HepG2 (cell line): ENCODE results near the gene FANK1. TPM values are rescaled to one million over a fixed set of nuclear protein-coding genes. Genes with fewer than 3 reads are reported as not detected.

ENCODE experiments used
- ATAC-seq: fragments of 200-7000 bp; cut with Tn5 transposase; 3 replicates; pipeline ENCODE4 v1.9.1; 2020; ENCODE audit warnings: mild to moderate bottlenecking, moderate library complexity
- BruUV-seq: library from RNA; stranded (reverse); fragments of 400-500 nt; replicated peaks from 2 replicates; lab custom pipeline; 2021; lab: Mats Ljungman, UMichigan
- CTCF ChIA-PET: fragments of 300-600 bp; formaldehyde crosslinking; extraction: SDS; loops from one replicate; lab custom pipeline; 2021; ENCODE audit warnings: low total read pairs, inconsistent platforms, low intra/inter-chr PET ratio; lab: Yijun Ruan, JAX
- POLR2A ChIA-PET: fragments of 350-600 bp; sonication (Branson Sonifier 250); formaldehyde crosslinking; loops from one replicate; lab custom pipeline; 2020; ENCODE audit warnings: antibody characterized with exemption, inconsistent platforms; lab: Yijun Ruan, JAX
- DNase-seq: peaks from one replicate; pipeline ENCODE4 v3.0.0-alpha.2; 2015; ENCODE audit warnings: low spot score
- FAIRE-seq: peaks from 3 replicates; lab custom pipeline; 2011; peaks lifted over from hg19 to GRCh38; lab: Jason Lieb, UNC
- H2AFZ ChIP-seq: one replicate; pipeline ENCODE4 v1.6.1; 2011; ENCODE audit warnings: low read length, inconsistent platforms
- H3K27ac ChIP-seq: fragments of 300-600 bp; 3 replicates; pipeline ENCODE4 v1.8.0; 2011; ENCODE audit warnings: mixed run types, mild to moderate bottlenecking, mixed read lengths, low read length, inconsistent platforms; ENCODE audit not compliant: insufficient read depth; ENCODE audit errors: extremely low read length
- H3K27me3 ChIP-seq, 2 experiments: fragments of 200-600 bp in 1 of 2; 2 replicates in 1 of 2; 3 replicates in 1 of 2; pipeline versions ENCODE4 v1.6.0 to v1.8.0; 2011; ENCODE audit warnings: low read length in 2 of 2, mild to moderate bottlenecking in 2 of 2, moderate library complexity in 2 of 2, inconsistent platforms in 1 of 2; ENCODE audit not compliant: insufficient read depth in 2 of 2, control insufficient read depth in 1 of 2
- H3K36me3 ChIP-seq, 2 experiments: fragments of 200-600 bp in 1 of 2; replicated peaks in 1 of 2; 2 replicates in 1 of 2; 3 replicates in 1 of 2; pipeline versions ENCODE4 v1.5.1 to v1.8.0; 2011; ENCODE audit warnings: low read length in 2 of 2, inconsistent platforms in 1 of 2; ENCODE audit not compliant: insufficient read depth in 2 of 2, control insufficient read depth in 1 of 2
- H3K4me1 ChIP-seq: 2 replicates; pipeline ENCODE4 v1.5.1; 2012; ENCODE audit warnings: low read length, inconsistent platforms; ENCODE audit not compliant: insufficient read depth
- H3K4me2 ChIP-seq: 2 replicates; pipeline ENCODE4 v1.6.0; 2011; ENCODE audit warnings: low read depth, low read length, inconsistent platforms
- H3K4me3 ChIP-seq, 3 experiments: fragments of 200-600 bp in 1 of 3; sonication (generic), shearing (Covaris generic) in 1 of 3; replicated peaks in 1 of 3; 2 replicates each; pipeline ENCODE4 v1.5.1; 2011 to 2016; ENCODE audit warnings: low read length in 3 of 3, inconsistent platforms in 2 of 3, low read depth in 2 of 3, mild to moderate bottlenecking in 2 of 3, control low read depth in 1 of 3, mixed read lengths in 1 of 3; ENCODE audit not compliant: insufficient read depth in 1 of 3
- H3K79me2 ChIP-seq: one replicate; pipeline ENCODE4 v1.6.1; 2011; ENCODE audit warnings: low read length, inconsistent platforms; ENCODE audit not compliant: insufficient read depth
- H3K9ac ChIP-seq: 2 replicates; pipeline ENCODE4 v1.6.0; 2011; ENCODE audit warnings: mild to moderate bottlenecking, low read depth, low read length, inconsistent platforms; ENCODE audit not compliant: insufficient read depth
- H3K9me3 ChIP-seq: 2 replicates; pipeline ENCODE4 v1.5.1; 2012; ENCODE audit warnings: mild to moderate bottlenecking, low read length
- H4K20me1 ChIP-seq: 2 replicates; pipeline ENCODE4 v1.6.0; 2011; ENCODE audit warnings: inconsistent platforms, mild to moderate bottlenecking, low read length, moderate library complexity; ENCODE audit not compliant: insufficient read depth
- AGO2 ChIP-seq: fragments of 200-400 bp; formaldehyde crosslinking; optimal IDR thresholded peaks from 2 replicates; pipeline ENCODE3; 2017; ENCODE audit warnings: mild to moderate bottlenecking, low read depth, low read length, moderate library complexity
- ATF1 ChIP-seq: IDR thresholded peaks from 2 replicates; pipeline ENCODE4 v1.6.1; 2016; ENCODE audit warnings: mild to moderate bottlenecking, control low read depth
- GABPA ChIP-seq, 2 experiments: IDR thresholded peaks; 2 replicates each; pipeline ENCODE4 v1.6.1; 2011 to 2016; ENCODE audit warnings: low read depth in 2 of 2, low read length in 1 of 2, missing biosample characterization in 1 of 2, missing genetic modification characterization in 1 of 2
- MIXL1 ChIP-seq: IDR thresholded peaks from 2 replicates; pipeline ENCODE4 v1.6.1; 2016
- NONO ChIP-seq, 2 experiments: fragments of 450-650 bp in 1 of 2; sonication (generic) in 1 of 2; formaldehyde crosslinking in 1 of 2; IDR thresholded peaks in 1 of 2; conservative IDR thresholded peaks in 1 of 2; 2 replicates each; pipeline versions ENCODE4 v1.6.1 to v1.8.0; 2017 to 2022; ENCODE audit warnings: mild to moderate bottlenecking in 1 of 2, missing genetic modification reagents in 1 of 2, moderate library complexity in 1 of 2
- ONECUT2 ChIP-seq: sonication (generic); formaldehyde crosslinking; IDR thresholded peaks from 2 replicates; pipeline ENCODE4 v1.4.0; 2020; ENCODE audit warnings: missing genetic modification reagents
- TAF1 ChIP-seq: sonication (generic); formaldehyde crosslinking; IDR thresholded peaks from 2 replicates; pipeline ENCODE4 v1.4.0; 2020; ENCODE audit warnings: missing genetic modification reagents
- ZBTB39 ChIP-seq: sonication (generic); formaldehyde crosslinking; IDR thresholded peaks from 2 replicates; pipeline ENCODE4 v1.5.0; 2020; ENCODE audit warnings: missing genetic modification reagents
- ZNF576 ChIP-seq: sonication (generic); formaldehyde crosslinking; IDR thresholded peaks from 2 replicates; pipeline ENCODE4 v1.4.0; 2020; ENCODE audit warnings: mild to moderate bottlenecking, missing genetic modification reagents
- ZNF879 ChIP-seq: sonication (generic); formaldehyde crosslinking; IDR thresholded peaks from 2 replicates; pipeline ENCODE4 v1.8.1; 2023; ENCODE audit warnings: missing genetic modification reagents
- WGBS: methylation state at CpG from one replicate; pipeline ENCODE4 v1.1.6; 2017; ENCODE audit warnings: low lambda C conversion rate; 5-methylcytosine and 5-hydroxymethylcytosine counted together
- in situ Hi-C: cut with HindIII; loops from 2 replicates; pipeline ENCODE4 v1.10.0; 2017; ENCODE audit warnings: low pct_unique_long_range_greater_than_20kb; ENCODE audit not compliant: extremely low pct_ligation_motif_present
- intact Hi-C: fragments of 100-400 bp; cut with micrococcal nuclease; formaldehyde crosslinking; loops from one replicate; pipeline ENCODE4 v1.10.0; 2022; ENCODE audit not compliant: unreplicated experiment
- polyA plus RNA-seq, 8 experiments: library from polyadenylated mRNA; depleted of rRNA in 3 of 8; stranded (reverse) in 7 of 8; unstranded in 1 of 8; fragments of >200 nt; fragmentation: Illumina TruSeq in 4 of 8; extraction: Trizol in 4 of 8; gene quantifications; 2 replicates each; pipeline versions ENCODE4 v1.2.1 to v1.2.3, GENCODE V29; 2011 to 2016; ENCODE audit warnings: low read depth in 4 of 8, missing spikeins in 1 of 8, mixed read lengths in 1 of 8; ENCODE audit not compliant: insufficient read depth in 1 of 8
- total RNA-seq, 5 experiments: library from RNA; depleted of rRNA; stranded (reverse); fragments of >200 nt; fragmentation: Illumina TruSeq; extraction: Trizol; gene quantifications; 2 replicates each; pipeline ENCODE4 v1.2.3, GENCODE V29; 2016; ENCODE audit warnings: low read depth in 1 of 5
- TF ChIP-seq, protein P1 (sequence below): sonication (generic); formaldehyde crosslinking; IDR thresholded peaks from 2 replicates; pipeline ENCODE4 v1.4.0; 2020; ENCODE audit warnings: missing genetic modification reagents, borderline replicate concordance

Gene FANK1
- total and polyA plus RNA-seq, 2 of the 13 experiments (the other 11 are each of a cell fraction or from before 2014, with no cell fraction given), result 0.22 TPM; not detected in 1

DNA sequence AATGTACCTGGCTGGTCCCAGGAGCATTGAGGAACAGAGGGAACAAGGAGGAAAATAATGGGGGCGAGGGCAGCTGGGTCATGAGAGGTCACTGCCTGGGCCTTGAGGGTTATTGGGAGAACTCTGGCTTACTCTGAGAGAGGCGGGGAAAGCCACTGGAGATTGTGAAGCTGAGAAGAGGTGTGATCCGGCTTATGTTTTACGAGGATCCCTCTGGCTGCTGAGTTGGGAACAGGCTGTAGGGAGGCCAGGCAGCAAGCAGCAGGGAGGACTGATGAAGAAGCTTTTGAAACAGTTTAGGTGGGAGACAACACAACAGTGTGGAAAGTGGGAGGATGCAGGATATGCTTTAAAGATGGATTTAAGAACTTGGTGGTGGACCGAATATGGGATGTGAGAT lies 87.3 kb downstream of the FANK1 start:
- BruUV-seq, result no TSS peak
- under 1% methylated on average over 5 of the region's 5 CpGs for WGBS
- TF ChIP-seq ATF1 (CRISPR knock-in tag) (no peak), ZNF576 (CRISPR knock-in tag) (no peak), NONO (IDR thresholded peaks at IDR 0.05) (no peak), NONO (CRISPR knock-in tag; conservative IDR thresholded peaks at IDR 0.05) (no peak), MIXL1 (CRISPR knock-in tag) (no peak), ONECUT2 (CRISPR knock-in tag) (no peak), ZBTB39 (no peak), ZNF879 (no peak), AGO2 (no peak), TAF1 (no peak), GABPA (IDR thresholded peaks at IDR 0.05; ENCODE audit: low read depth, low read length) (no peak), GABPA (CRISPR knock-in tag; IDR thresholded peaks at IDR 0.05; ENCODE audit: low read depth) (no peak)
- TF ChIP-seq, protein P1, sequence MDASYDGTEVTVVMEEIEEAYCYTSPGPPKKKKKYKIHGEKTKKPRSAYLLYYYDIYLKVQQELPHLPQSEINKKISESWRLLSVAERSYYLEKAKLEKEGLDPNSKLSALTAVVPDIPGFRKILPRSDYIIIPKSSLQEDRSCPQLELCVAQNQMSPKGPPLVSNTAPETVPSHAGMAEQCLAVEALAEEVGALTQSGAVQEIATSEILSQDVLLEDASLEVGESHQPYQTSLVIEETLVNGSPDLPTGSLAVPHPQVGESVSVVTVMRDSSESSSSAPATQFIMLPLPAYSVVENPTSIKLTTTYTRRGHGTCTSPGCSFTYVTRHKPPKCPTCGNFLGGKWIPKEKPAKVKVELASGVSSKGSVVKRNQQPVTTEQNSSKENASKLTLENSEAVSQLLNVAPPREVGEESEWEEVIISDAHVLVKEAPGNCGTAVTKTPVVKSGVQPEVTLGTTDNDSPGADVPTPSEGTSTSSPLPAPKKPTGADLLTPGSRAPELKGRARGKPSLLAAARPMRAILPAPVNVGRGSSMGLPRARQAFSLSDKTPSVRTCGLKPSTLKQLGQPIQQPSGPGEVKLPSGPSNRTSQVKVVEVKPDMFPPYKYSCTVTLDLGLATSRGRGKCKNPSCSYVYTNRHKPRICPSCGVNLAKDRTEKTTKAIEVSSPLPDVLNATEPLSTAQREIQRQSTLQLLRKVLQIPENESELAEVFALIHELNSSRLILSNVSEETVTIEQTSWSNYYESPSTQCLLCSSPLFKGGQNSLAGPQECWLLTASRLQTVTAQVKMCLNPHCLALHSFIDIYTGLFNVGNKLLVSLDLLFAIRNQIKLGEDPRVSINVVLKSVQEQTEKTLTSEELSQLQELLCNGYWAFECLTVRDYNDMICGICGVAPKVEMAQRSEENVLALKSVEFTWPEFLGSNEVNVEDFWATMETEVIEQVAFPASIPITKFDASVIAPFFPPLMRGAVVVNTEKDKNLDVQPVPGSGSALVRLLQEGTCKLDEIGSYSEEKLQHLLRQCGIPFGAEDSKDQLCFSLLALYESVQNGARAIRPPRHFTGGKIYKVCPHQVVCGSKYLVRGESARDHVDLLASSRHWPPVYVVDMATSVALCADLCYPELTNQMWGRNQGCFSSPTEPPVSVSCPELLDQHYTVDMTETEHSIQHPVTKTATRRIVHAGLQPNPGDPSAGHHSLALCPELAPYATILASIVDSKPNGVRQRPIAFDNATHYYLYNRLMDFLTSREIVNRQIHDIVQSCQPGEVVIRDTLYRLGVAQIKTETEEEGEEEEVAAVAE (CRISPR knock-in tag), result no peak
- Histone ChIP-seq H4K20me1 (no peaks in the 10 kb centered on the region), H2AFZ (no peak overlapping the region), H3K4me3 (no peak overlapping the region), H3K27me3 (peaks cover 1 to 18% of the 10 kb centered on the region in 2 experiments; a peak in 4 of 5 replicates), H3K79me2 (no peaks in the 10 kb centered on the region), H3K27ac (no peak overlapping the region), H3K4me2 (no peak overlapping the region), H3K36me3 (no peaks in the 10 kb centered on the region), H3K9me3 (no peaks in the 10 kb centered on the region), H3K9ac (no peak overlapping the region), H3K4me1 (no peaks in the 10 kb centered on the region)
- in situ Hi-C loops (loop anchor here (10.0 to 25.0 kb wide), 2 partner anchors 404 to 761 kb away; partner anchors contain the start of gene ADAM12), intact Hi-C loops (loop anchor here (5.0 kb wide), 2 partner anchors 116 to 764 kb away; no protein-coding TSS in a partner anchor)
- DNase-seq (no peak), FAIRE-seq (no peak), ATAC-seq (no peak)
- ChIA-PET POLR2A (no interaction called here), CTCF (interaction anchor here (2.2 kb wide), 1 partner anchor 520 kb away, joined by 16 read pairs; no protein-coding TSS in a partner anchor)
